ENCODE results near the gene NNMT.

The NNMT gene

DNA sequence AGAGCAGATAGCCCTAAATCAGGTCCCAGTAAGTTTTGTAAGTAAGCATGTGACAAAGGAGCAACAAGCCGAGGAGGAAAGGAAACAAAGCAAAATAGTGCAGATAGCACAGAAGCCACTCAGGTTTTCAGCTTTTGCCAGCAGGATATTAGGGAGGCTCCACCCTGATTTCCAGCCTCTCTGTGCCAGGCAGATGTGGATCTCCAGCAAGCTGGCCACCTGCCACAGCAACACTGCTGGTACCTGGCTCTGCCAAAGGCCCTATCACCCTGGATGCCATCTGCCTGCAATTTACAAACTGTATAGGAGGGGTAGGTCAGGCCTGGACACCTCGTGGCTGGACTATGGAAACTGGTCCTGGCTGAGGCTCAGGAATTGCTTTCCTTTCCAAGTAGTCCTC lies 12.2 kb upstream of the NNMT start:
- DNase-seq (ENCODE audit: low spot score in 2 of 2), result no peak
- Histone ChIP-seq H3K27me3 (ENCODE audit: low read depth) (no peaks in the 10 kb centered on the region), H3K36me3 (replicated peaks) (no peaks in the 10 kb centered on the region), H3K4me1 (no peaks in the 10 kb centered on the region), H3K9me3 (no peaks in the 10 kb centered on the region), H3K4me3 (no peak overlapping the region)
- in situ Hi-C loops (cut with MboI; ENCODE audit: low sequenced_read_pairs), result no loop called here

DNA sequence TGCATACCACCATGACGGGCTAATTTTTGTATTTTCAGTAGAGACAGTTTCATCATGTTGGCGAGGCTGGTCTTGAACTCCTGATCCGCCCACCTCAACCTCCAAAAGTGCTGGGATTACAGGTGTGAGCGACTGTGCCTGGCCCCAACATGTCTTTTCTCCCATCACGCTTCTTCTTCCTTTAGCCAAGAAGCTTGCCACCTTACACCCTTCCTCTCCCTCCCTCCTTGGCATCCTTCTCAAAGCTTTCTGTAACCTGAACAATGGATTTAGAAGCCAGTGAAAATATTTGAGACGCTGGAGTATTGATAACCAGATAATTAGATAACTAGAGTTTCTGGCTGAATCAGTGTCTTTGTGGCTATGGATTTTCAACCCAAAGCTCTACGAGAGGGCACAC lies 11.3 kb upstream of the NNMT start:
- Histone ChIP-seq H3K4me3 (no peak overlapping the region), H3K9me3 (no peaks in the 10 kb centered on the region), H3K4me1 (no peaks in the 10 kb centered on the region), H3K36me3 (replicated peaks) (no peaks in the 10 kb centered on the region), H3K27me3 (ENCODE audit: low read depth) (no peaks in the 10 kb centered on the region)
- in situ Hi-C loops (cut with MboI; ENCODE audit: low sequenced_read_pairs), result no loop called here
- no peak for DNase-seq (ENCODE audit: low spot score in 2 of 2)

DNA sequence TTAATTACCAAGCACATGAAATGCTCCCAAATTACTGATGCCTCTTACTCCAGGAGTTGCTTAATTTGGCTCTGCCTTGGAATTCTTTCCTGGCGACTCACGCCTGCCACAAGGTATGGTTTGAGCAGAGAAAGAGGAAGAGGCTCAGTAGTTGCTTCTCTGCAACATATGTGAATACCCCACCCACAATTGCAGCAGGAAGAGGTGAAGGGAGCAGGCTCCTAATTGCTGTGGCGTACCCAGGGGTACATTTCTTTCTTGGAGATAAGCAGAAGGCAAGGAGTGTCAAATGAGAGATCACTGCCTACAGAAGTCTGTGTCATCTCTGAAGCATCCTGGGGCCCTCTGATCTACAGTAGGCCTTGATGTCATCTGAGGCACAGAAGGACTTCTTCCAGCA lies 10.6 kb upstream of the NNMT start:
- H3K27me3 ChIP-seq (ENCODE audit: low read depth), result no peaks in the 10 kb centered on the region; the same call in 1 of the 2 replicates
- H3K4me3 ChIP-seq, result no peak overlapping the region
- in situ Hi-C loops (cut with MboI; ENCODE audit: low sequenced_read_pairs), result no loop called here
- DNase-seq (ENCODE audit: low spot score in 2 of 2), result no peak
- no peaks in the 10 kb centered on the region for H3K36me3 ChIP-seq (replicated peaks)
- no peaks in the 10 kb centered on the region for H3K9me3 ChIP-seq
- H3K4me1 ChIP-seq, result peaks cover 6% of the 10 kb centered on the region

DNA sequence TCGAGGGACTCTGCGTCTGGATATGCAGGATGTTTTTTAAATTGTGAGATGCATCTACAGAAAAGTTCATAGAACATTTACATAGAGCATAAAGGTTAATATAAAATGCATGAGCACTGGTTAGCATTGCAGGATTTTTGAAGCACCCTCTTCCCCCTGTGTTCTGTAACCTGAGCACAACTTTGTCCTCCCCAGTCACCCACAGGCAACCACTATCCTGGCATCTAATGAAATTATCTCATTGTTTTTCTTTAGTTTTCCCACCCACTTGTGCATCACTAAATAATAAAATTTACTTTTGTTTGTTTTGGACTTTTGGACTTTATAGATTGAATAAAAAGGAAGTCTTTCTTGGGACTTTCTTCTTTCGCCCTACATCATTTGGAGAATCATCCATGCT lies 10.0 kb upstream of the NNMT start:
- Histone ChIP-seq H3K9me3 (no peaks in the 10 kb centered on the region), H3K27me3 (ENCODE audit: low read depth) (no peaks in the 10 kb centered on the region; the same call in 1 of the 2 replicates), H3K36me3 (replicated peaks) (no peaks in the 10 kb centered on the region), H3K4me1 (peaks cover 6% of the 10 kb centered on the region), H3K4me3 (no peak overlapping the region)
- in situ Hi-C loops (cut with MboI; ENCODE audit: low sequenced_read_pairs), result no loop called here
- no peak for DNase-seq (ENCODE audit: low spot score in 2 of 2)

DNA sequence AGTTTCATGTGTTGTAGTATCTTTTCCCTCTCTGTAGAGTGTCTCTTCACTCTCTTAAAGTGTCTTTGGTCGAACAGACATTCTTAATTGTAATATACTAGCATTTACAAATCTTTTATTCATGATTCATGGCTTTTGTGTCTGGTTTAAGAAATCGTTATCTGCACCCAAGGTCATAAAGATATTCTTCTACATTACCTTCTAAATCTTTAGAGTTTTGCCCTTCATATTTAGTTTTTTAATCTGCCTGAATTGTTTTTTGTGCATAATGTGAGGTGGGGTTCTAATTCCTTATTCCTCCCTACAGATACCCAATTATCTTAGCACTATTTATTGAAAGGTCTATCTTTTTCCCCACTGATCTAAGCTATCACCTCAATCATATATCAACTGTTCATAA lies 9.0 kb upstream of the NNMT start:
- H3K27me3 ChIP-seq (ENCODE audit: low read depth), result no peaks in the 10 kb centered on the region; the same call in 1 of the 2 replicates
- H3K4me3 ChIP-seq, result no peak overlapping the region
- in situ Hi-C loops (cut with MboI; ENCODE audit: low sequenced_read_pairs), result no loop called here
- DNase-seq (ENCODE audit: low spot score in 2 of 2), result no peak
- H3K4me1 ChIP-seq, result peaks cover 6% of the 10 kb centered on the region
- H3K9me3 ChIP-seq, result no peaks in the 10 kb centered on the region
- H3K36me3 ChIP-seq (replicated peaks), result no peaks in the 10 kb centered on the region

DNA sequence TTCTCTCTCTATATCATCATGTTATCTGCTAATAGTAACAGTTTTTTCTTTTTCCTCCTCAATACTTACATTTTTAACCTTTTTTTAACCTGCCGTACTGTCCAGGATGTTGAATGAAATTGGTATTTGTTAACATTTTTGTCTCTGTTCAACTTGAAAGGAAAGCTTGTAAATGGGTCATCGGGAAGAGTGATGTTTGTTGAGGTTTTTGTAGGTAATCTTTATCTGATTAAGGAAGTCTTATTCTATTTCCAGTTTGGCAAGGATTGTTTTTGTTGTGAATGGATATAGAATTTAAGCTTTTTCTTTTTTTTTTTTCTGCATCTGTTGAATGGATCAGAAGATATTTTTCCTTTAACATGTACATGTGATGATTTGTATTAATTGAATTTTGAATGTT lies 8.1 kb upstream of the NNMT start:
- Histone ChIP-seq H3K4me1 (peaks cover 6% of the 10 kb centered on the region), H3K4me3 (no peak overlapping the region), H3K9me3 (no peaks in the 10 kb centered on the region), H3K27me3 (ENCODE audit: low read depth) (no peaks in the 10 kb centered on the region; the same call in 1 of the 2 replicates), H3K36me3 (replicated peaks) (no peaks in the 10 kb centered on the region)
- in situ Hi-C loops (cut with MboI; ENCODE audit: low sequenced_read_pairs), result no loop called here
- no peak for DNase-seq (ENCODE audit: low spot score in 2 of 2)

DNA sequence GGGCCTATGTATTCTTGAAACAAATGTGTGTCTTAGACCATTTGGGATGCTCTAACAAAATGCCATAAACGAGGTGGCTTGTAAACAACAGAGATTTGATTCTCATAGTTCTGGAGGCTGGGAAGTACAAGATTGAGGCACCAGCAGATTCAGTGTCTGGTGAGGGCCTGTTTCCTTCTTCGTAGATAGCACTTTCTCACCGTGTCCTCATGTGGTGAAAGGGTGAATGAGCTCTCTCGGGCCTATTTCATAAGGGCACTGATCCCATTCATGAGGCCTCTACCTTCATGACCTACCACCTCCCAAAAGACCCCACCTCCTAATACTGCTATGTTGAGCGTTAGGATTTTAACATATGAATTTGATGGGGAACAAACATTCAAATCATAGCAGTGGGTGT lies 6.4 kb upstream of the NNMT start:
- no peaks in the 10 kb centered on the region for H3K9me3 ChIP-seq
- no peak overlapping the region for H3K4me3 ChIP-seq
- no peaks in the 10 kb centered on the region; the same call in 1 of the 2 replicates for H3K27me3 ChIP-seq (ENCODE audit: low read depth)
- no peaks in the 10 kb centered on the region for H3K36me3 ChIP-seq (replicated peaks)
- DNase-seq (ENCODE audit: low spot score in 2 of 2), result peak in 1 of 2 experiments; percentile 3
- in situ Hi-C loops (cut with MboI; ENCODE audit: low sequenced_read_pairs), result no loop called here
- H3K4me1 ChIP-seq, result peaks cover 6% of the 10 kb centered on the region

DNA sequence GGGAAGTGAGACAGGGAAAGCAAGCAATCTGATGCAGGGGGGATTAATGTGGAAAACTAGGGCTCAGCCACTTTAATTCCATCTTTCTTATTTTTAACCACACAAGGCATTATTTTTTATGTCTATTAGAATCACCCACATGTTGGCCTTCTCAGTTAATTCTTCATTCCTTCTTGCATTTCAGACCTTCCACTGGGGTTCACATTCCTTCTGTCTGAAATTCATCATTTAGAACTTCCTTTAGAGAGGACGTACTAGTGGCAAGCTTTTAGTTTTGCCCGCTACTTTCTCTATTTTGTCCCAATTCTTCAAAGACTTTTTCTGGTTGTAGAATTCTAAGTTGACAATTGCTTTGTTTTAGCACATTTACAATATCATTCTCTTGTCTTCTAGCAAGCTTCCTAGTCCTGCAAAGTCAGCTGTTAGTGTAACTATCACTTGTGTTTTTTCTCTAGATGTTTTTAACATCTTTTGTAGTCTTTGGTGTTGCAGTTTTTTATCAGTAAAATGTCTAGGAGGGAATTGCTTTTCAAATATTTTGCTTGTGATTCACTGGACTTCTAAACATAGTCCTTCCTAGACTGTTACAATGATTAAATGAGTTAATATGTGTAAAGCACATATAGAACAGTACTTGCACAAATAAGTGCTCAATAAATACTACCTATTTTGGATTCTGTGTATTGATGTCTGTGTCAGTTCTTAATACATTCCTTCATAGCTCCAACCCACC lies 5.5 kb upstream of the NNMT start:
- DNase-seq (ENCODE audit: low spot score in 2 of 2), result no peak
- no peaks in the 10 kb centered on the region for H3K36me3 ChIP-seq (replicated peaks)
- no peaks in the 10 kb centered on the region; the same call in 1 of the 2 replicates for H3K27me3 ChIP-seq (ENCODE audit: low read depth)
- H3K4me3 ChIP-seq, result no peak overlapping the region
- H3K9me3 ChIP-seq, result no peaks in the 10 kb centered on the region
- peaks cover 6% of the 10 kb centered on the region for H3K4me1 ChIP-seq
- in situ Hi-C loops (cut with MboI; ENCODE audit: low sequenced_read_pairs), result no loop called here

DNA sequence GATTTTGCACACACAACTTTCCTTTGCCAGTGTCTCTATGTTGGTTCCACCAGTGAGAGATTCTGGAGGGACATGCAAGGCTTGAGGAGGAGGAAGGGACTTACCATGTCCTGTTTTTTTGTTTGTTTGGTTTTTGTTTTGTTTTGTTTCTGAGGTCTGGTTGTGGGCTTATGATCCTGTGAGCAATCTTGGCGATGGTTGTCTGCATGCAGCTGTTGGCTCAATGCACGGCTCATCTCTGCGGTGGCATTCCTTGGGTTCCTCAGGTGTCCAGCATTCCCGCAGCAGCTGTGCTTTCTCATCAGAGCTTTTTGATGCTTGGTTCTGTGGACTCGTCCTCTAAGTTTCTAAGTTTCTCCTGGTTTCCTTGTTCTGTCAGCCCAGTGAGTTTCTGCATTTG lies 4.8 kb upstream of the NNMT start:
- H3K4me3 ChIP-seq, result no peak overlapping the region

DNA sequence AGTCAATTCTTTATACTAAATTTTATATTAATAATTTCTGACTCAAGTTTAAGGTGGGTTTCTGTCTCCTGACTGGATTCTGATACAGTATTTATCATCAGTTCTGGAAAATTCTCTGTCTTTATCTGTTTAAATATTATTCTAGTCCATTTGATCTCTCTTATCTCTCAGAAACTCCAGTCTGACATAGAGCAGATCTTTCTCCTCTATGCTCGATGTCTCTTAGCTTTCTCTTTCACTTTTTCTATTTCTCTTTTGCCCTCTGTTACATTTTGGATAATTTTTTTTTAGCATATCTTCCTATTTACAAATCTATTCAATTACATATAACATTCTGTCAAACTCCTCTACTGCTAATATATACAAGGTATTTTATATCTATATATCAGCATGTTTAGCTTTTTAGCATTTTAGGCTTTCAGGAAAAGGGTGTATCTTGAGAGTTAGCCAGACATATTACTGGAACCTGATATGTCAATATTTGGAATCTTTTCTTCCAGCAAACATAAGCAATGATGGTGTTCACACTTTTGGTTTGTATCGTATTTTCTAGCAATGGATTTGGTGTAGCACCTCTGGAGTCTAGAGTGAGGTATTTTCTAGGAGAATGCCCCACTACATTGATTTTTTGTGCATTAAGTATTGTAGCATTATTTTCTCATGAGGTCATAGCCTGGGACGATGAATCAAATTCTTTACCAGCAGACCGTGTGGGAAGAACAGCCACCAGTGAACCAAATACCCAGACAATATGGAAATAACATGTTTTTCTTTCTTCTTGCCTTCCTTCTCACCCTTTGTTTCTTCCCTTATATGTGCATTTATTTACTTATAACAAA lies 4.1 kb upstream of the NNMT start:
- Histone ChIP-seq H3K4me3 (no peak overlapping the region), H3K27me3 (ENCODE audit: low read depth) (no peaks in the 10 kb centered on the region; the same call in 1 of the 2 replicates), H3K4me1 (peaks cover 6% of the 10 kb centered on the region), H3K36me3 (replicated peaks) (no peaks in the 10 kb centered on the region), H3K9me3 (no peaks in the 10 kb centered on the region)
- DNase-seq (ENCODE audit: low spot score in 2 of 2), result no peak
- in situ Hi-C loops (cut with MboI; ENCODE audit: low sequenced_read_pairs), result no loop called here

More for the DNA sequence above, 4.8 kb upstream of the NNMT start:
- H3K9me3 ChIP-seq, result no peaks in the 10 kb centered on the region
- in situ Hi-C loops (cut with MboI; ENCODE audit: low sequenced_read_pairs), result no loop called here
- H3K4me1 ChIP-seq, result peaks cover 6% of the 10 kb centered on the region
- H3K27me3 ChIP-seq (ENCODE audit: low read depth), result no peaks in the 10 kb centered on the region; the same call in 1 of the 2 replicates
- no peaks in the 10 kb centered on the region for H3K36me3 ChIP-seq (replicated peaks)
- DNase-seq (ENCODE audit: low spot score in 2 of 2), result no peak

DNA sequence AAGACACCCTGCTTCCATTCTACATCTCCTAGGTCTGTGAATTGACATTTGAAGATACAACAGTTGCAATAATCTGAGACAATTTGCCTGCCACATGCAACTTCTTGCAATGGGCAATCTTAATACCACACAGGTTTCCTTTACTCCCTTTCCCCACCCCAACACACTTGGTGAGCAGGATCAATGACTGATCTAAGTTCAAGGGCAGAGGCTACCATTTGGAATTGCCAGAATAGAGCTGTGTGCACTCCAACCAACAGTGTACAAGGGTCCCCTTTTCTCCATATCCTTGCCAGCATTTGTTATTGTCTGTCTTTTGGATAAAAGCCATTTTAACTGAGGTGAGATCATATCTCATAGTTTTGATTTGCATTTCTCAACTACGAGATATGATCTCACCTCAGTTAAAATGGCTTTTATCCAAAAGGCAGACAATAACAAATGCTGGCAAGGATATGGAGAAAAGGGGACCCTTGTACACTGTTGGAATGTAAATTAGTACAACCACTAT lies 2.9 kb upstream of the NNMT start:
- in situ Hi-C loops (cut with MboI; ENCODE audit: low sequenced_read_pairs), result no loop called here
- no peaks in the 10 kb centered on the region for H3K9me3 ChIP-seq
- no peaks in the 10 kb centered on the region; the same call in 1 of the 2 replicates for H3K27me3 ChIP-seq (ENCODE audit: low read depth)
- no peak for DNase-seq (ENCODE audit: low spot score in 2 of 2)
- H3K36me3 ChIP-seq (replicated peaks), result no peaks in the 10 kb centered on the region
- no peak overlapping the region for H3K4me3 ChIP-seq
- H3K4me1 ChIP-seq, result peaks cover 6% of the 10 kb centered on the region

DNA sequence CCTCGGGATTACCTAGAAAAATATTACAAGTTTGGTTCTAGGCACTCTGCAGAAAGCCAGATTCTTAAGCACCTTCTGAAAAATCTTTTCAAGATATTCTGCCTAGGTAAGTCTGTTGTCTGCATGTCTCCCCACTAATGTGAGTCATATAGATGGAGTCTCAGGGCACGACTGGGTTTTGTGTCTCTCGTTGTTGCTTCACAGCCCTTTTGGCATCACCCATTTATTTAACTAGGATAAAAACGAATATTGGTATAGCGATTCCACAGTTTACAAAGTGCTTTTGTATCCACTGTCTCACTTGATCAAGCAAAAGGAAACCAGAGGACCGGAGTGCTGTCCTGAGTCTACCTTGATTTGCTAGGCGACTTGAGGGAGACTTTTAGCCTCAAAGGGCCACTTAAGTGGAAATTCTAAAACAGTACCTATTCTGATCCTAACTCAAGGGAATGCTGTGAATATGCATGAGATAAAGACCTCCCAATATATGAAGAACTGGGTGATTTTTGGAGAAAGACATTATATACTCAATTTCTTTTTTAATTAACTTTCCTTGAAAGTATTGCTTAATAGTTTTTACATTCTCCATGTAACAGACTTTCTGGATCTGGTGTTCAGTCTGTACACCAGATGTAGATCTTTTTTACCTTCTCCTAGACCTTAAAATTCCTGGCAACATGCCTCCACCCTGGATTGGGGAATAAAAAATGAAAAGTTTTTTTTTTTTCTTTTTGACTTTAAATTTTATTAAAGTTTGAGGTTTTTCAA lies 590 bp downstream of the NNMT start:
- Histone ChIP-seq H3K27me3 (ENCODE audit: low read depth) (no peaks in the 10 kb centered on the region), H3K4me3 (no peak overlapping the region), H3K9me3 (no peaks in the 10 kb centered on the region), H3K4me1 (no peaks in the 10 kb centered on the region), H3K36me3 (replicated peaks) (no peaks in the 10 kb centered on the region)
- in situ Hi-C loops (cut with MboI; ENCODE audit: low sequenced_read_pairs), result no loop called here
- no peak for DNase-seq (ENCODE audit: low spot score in 2 of 2)

DNA sequence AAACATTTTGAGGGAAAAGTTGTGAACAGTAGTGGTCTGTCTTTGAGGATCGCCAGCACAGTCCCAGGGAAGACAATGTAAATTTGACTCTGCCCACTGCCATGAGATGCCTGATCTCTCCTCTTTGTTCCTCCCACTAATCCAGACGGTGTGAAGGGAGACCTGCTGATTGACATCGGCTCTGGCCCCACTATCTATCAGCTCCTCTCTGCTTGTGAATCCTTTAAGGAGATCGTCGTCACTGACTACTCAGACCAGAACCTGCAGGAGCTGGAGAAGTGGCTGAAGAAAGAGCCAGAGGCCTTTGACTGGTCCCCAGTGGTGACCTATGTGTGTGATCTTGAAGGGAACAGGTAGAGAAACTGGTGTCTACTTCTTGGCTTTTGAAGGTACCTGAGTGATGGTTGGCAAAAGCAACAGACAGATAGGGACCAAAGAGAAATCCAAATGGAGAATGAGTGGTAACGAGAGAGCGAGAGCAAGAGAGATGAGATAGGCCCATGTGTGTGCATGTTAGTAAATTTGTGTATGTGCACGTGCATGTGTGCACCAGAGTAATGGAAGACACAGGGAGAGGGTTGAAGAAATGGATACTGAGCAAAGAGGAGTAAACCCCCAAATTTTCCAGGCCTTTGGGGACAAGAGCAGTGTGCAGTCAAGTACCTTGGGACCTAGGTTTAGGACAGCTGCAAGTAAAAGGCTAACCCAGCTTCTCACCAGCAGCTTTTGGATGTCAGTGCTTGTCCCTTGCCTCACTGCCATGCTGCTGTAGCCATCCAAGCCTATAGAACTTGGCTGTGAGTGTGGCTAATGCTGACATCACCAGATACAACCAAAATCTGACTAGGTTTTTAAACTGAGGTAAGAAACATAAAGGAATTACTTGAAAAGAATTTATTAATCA lies 1.9 kb downstream of the NNMT start:
- in situ Hi-C loops (cut with MboI; ENCODE audit: low sequenced_read_pairs), result no loop called here
- no peak overlapping the region for H3K4me3 ChIP-seq

More for the DNA sequence above, 1.9 kb downstream of the NNMT start:
- no peaks in the 10 kb centered on the region for H3K4me1 ChIP-seq
- no peaks in the 10 kb centered on the region for H3K36me3 ChIP-seq (replicated peaks)
- H3K27me3 ChIP-seq (ENCODE audit: low read depth), result 0 out of 2 replicates have a peak, but pooled peaks cover 3% of the 10 kb centered on the region
- no peaks in the 10 kb centered on the region for H3K9me3 ChIP-seq
- DNase-seq (ENCODE audit: low spot score in 2 of 2), result no peak
